HG03135 (cell line): ENCODE measurements around the gene PPP4R4.
"Not testable (repeated sequence)": the region's sequence is repeated elsewhere in the genome, so short reads cannot be mapped to it uniquely, and the experiment has no call there.

Source experiments
- ATAC-seq: cut with Tn5 transposase; IDR thresholded peaks from one replicate; pipeline ENCODE4 v1.9.1; 2021; ENCODE audit warnings: mild to moderate bottlenecking, moderate library complexity; ENCODE audit not compliant: unreplicated experiment

The PPP4R4 gene

DNA sequence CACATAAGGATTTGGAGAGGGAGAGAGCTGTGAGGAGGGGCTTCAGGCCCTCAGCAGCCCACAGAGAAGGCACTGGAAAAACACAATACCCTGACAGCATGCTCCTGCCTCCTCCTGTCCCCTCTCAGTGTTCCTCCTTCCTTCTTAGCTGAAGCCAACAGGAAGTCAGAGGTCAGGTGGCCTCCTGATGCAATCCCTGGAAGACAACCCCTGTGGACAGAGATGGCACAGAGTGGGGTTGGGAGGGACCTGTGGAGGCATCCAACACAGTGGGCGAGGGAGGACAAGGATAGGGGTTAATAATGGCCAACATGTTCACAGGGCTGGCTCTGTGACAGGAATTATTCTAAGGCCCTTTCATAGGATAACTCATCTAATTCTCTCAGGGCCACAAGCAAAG lies 29.4 kb upstream of the PPP4R4 start:
- no peak for ATAC-seq

DNA sequence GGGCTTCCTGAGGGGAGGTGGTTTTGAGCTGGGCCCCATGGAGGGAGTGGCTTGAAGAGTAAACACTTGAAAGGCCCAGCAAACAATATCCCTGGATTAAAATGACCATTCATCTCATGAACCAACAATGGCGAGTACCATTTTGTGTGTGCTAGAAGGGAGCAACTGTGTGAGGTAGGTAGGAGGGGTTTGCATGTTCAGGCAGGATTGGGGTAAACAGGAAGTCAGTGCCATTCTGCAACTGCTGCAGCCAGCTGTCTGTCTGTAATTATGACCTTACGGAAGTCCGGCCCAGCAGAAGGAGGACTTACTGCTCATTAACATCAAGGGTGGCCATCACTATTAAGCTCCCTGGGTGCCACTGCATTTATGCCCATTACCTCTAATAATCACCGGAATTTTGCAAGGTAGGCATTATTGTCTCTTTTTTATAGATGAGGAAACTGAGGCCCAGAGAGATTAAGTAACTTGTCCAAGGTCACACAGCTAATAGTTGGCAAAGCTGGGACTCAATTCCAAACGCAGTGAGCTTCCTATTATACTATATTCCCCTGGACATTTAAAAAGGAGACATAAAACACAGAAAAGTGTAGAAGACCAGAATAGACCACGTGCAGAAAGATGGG lies 28.1 kb upstream of the PPP4R4 start:
- ATAC-seq = no peak

DNA sequence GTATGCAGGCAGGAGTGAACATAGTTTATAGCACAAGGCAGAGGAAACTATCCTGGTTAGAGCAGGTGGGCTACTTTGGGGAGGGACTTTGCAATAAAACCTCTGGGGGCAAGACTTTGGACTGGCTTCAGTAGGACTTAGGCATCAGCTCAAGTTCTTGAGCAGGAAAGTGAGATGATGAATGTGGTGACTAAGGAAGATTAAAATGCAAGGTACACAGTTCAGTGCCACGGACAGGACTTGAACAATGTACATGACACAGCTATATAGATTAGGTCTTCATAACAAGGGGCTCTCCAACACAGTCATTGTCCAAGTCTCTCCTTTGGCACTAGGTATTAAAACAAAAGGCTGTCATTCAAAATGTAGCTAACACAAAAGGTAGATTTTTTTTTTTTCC lies 21.4 kb upstream of the PPP4R4 start:
- no peak for ATAC-seq

DNA sequence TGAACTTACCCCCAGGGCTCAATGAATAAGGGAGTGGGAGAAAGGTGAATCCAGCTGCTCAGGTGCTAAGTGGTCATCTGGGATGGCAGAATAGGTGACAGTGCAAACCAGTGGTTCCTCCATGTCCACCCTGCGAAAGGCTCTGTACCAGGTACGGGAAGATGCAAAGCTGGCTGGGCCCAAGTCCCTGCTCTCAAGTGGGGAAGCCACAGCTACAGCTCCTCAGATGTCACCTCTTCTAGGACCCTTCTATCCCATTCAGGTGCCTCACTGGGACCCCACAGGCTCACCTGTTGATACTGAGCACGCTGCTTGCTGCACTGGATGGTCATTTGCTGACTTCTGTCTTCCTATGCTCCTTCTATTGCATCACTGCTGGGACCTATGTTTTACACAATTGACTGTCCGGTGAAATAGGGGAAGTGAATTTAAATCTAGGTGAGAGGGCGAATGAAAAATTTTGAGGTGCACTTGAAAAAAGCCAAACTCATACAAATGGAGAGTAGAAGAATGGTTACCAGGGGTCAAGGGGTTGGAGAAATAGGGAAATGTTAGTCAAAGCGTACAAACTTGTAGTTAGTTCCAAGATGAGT lies 20.3 kb upstream of the PPP4R4 start:
- ATAC-seq = no peak

DNA sequence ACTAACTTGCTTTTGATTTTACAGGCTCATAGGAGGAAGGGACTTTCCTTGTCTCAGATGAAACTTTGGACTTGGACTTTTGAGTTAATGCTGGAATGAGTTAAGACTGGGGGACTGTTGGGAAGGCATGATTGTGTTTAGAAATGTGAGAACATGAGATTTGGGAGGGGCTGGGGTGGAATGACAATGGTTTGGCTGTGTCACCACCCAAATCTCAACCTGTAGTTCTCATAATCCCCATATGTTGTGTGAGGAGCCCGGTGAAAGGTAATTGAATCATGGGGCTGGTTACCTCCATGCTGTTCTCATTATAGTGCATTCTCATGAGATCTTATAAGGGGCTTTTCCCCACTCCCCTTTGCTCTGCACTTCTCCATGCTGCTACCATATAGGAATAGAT lies 18.0 kb upstream of the PPP4R4 start:
- ATAC-seq = not testable (repeated sequence)

DNA sequence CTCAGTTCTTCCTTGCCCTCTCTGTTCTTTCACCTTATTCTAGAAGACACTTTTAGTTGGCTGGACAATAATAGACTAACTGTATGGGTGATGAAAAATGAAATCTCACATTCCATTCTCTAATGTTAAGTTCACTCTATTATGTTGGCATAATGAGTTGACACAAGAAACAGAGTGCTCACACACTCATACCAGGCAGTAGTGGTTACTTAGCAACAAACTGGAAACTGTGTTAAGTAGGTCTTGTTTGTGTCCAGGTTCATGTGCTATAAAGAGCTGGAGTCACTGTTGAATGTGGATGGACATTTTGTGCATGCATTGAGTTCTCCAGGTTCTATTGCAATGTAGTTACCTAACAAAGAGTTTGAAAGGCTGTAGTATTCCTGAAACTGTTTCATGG lies 16.9 kb upstream of the PPP4R4 start:
- no peak for ATAC-seq

DNA sequence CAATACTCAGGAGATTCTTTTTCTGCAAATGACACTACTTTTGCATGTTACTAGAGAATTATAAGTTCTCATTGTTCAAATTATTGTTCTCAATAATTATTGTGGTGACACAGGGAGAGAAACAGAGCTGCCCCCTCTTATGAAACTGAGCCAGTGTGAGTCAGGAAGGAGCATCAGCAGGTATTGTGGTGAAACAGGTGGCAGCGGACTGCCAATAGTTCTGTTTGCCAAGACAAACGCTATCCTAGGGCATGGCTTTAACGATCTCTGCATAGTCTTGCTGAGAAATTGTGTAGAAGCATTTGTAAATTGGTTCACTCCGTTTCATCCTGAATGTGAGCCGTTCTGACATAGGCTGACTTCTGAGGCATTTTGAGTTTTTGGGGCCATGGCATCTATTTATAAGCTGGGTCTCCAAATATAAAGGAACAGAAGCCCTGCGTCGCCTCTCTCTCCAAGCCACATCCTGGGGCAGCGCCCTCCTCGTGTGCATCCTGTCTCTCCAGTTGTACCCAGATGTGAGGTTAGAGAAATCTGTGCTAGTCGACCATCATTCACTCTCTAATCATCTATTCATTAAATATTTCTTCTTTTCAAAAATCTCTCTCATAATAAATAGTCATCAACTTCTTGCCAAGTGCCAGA lies 15.8 kb upstream of the PPP4R4 start:
- ATAC-seq = no peak

DNA sequence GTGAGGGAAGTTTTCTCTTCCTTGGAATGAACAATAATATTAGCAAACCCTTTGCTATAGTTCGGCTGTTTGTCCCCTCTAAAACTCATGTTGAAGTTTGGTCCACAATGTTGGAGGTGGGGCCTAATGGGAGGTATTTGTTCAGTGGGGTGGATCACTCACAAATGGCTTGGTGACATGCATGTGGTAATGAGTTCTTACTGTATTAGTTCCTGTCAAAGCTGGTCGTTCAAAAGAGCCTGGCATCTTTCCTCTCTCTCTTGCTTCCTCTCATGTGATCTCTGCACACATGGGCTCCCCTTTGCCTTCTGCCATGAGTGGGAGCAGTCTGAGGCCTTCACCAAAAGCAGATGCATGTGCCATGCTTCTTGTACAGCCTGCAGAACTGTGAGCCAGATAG lies 13.1 kb upstream of the PPP4R4 start:
- no peak for ATAC-seq

DNA sequence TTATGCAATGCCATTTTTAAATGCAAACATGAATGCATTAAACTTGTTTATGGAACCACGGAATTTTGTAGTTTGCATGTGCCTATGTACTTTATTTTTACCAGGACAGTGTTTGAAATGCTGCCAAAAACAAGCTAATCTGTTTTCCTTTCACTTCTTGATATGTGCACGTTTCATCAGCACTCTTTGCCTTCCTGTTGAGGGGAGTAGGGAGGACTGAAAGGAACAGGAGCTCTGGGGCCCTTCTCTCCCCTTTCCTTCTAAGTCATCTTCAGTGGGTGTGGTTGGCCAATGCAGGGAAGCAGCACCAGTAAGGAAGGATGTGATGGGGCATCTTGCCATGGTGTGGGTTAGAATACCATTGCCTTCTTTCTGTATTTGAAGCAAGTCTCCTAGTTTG lies 12.1 kb upstream of the PPP4R4 start:
- ATAC-seq = no peak

DNA sequence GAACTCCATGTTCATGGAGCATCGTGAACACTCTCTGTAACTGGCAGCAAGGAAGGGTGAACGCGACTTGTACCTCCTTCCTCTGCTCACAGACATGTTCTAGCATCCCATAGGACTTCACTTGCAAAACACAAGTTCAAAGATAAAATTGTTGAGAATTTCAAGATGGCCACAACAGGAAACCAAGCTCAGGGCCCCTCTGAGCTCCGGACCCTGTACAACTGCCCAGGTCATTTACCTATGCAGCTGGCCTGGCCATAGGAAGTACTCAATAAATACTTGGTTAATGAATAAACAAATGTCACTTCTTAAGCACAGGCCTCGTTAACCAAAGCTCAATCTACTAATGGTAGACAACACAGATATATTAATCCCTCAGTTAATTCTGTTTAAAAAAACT lies 11.7 kb upstream of the PPP4R4 start:
- ATAC-seq = no peak

DNA sequence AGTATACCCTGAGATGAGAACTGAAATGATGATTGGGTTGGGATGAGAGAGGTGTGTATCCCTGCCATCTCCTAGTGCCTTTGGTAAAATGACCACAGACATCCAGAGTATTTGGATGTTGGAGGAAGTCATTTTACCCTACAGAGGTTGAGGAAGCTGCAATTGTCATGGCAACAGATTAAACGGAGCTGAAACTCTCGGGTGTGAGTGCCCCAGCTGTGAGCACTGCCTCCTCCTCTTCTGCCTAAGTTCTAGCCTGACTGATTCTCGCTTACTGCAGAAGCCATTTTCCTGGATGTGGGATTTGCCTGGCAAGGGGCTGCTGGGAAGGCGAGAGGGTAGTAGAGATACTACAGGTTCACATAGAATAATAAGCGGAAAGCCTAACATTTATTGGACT lies 10.3 kb upstream of the PPP4R4 start:
- ATAC-seq = no peak

DNA sequence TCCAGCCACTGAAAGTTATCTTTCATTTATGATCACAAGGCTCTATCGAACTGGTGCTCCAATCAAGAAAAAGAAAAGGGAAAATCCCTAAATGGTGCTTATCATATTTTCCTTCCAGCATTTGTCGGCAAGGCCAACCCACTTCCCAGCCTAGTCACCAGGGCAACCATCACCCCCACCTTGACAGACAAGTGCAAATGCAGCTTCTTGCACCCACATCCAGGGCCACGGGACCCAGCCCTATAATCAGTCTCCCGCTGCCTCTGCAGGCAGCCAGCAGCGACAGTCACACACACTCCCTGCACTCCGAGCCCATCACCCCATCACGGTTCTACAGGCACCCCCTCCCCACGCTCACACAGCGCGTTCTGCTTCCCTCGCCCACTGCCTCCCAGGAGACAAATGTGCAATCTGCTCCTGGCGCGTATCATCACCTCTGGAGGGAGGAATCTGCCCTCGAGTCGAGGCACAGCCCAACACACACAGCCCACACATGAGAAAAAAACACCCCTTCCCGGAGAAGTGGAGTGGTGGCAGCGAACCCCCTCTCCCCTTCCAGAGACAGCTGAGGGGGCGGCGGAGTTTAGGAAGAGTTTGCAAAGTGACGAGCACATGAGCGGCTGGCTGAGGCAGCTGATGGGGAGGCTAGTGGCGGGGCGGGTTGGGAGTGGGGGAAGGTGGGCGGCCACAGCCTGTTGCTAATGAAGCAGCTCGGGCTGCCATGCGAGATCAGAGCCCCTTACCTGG lies 9.3 kb upstream of the PPP4R4 start:
- no peak for ATAC-seq

DNA sequence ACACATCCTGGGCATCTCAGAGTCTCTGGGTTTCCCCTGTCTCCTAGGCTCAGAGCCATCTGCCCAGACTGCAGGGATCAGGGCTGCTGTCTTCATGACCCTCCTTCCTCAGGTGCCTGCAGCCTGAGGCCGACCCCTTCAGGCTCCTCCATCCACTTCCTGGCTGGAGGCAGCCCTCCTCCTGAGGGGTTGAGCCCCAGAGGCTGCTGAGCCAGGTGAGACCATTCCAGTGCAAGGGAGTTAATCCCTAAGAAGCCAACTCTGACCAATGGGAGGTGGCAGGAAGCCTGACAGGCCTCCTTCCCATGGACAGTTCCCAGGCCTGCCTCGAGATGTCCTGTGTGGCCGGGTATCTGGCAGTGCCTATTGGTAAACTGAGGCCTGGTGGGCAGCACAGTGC lies 8.4 kb upstream of the PPP4R4 start:
- ATAC-seq = no peak

DNA sequence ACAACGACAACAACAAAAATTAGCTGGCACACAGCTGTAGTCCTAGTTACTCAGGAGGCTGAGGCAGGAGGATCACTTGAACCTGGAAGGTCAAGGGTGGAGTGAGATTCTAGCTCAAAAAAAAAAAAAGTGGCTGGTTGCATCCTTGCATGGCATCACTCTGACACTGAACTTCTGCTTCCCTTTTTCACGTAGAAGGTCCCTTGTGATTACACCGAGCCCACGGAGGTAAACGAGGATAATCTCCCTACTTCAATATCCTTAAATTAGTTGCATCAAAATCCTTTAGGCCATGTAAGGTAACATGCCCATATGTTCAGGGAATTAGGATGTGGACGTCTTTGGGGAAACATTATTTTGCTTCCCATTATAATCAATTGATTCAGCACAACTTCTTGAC lies 4.0 kb upstream of the PPP4R4 start:
- ATAC-seq = no peak

DNA sequence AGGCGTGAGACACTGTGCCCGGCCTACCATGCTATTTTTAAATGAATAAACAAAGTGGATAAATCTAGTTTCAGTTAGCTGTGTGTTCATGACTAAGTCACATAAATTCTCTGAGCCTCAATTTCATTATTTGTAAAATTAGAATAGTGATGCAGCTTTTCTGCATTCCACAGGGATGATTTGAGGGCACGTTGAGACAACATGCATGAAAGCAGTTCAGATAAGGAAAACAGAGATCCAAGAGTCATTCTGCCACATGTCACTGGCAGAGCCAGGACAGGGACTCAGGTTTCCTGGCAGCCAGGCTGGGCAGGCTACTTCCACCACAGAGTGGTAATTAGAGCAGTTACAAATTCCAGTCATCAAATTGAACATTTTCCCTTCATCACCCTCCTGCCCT lies 2.9 kb upstream of the PPP4R4 start:
- no peak for ATAC-seq

DNA sequence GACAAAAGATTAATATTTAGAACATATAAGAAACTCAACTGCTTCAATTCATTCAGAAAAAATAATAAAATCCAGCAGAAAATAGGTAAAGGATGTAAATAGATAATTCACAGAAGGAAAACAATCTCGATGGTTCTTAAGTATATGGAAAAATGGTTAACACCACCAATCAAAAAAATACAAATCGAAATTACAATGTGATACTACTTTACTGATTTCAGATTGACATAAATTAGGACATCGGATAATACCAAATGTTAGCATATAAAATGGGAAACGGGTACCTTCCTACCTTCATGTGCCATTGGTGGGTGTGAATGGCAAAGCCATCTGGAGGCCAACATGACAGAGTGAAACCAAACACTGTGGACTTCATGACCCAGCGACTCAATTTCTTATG lies 1.6 kb upstream of the PPP4R4 start:
- ATAC-seq = no peak

DNA sequence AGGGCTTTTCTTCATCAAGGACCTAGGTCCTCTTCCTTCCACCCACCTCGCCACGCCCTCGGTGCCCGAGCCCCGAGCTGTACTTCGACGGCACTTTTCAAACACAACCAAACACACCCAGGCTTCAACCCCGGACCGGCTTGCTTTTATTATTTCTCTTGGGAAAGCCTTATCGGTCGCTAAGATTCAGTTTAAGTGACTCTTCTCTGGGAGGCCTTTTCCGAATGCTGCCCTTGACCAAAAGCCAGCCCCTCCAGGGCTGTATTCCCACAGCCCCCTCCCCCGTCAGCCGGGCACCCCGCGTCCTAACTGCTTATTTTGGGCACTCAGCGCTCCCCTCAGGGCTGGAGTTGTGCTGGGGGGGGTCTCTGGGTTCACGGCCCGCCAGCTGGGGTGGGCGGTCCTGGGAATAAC lies 644 bp upstream of the PPP4R4 start:
- no peak for ATAC-seq

DNA sequence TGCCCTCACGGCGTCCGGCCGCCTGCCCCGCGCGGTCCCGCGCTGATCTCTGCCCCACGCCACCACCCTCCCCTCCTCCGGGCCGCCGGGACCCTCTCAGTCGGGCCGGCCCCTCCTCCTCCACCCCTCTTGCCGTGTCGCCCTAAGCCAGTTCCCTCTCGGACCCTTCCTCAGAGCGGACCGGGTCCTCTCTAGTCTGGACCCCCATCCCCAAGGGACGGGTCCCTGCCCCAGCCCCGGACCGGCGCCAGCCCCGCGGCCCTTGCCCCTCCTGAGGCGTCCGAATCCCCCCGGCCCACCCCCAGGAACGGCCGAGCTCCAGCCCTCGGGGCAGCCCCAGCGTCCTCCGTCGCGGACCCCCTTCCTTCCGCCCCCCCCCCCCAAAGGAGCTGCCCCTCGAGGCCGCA lies 485 bp downstream of the PPP4R4 start:
- peak; percentile 18 for ATAC-seq

DNA sequence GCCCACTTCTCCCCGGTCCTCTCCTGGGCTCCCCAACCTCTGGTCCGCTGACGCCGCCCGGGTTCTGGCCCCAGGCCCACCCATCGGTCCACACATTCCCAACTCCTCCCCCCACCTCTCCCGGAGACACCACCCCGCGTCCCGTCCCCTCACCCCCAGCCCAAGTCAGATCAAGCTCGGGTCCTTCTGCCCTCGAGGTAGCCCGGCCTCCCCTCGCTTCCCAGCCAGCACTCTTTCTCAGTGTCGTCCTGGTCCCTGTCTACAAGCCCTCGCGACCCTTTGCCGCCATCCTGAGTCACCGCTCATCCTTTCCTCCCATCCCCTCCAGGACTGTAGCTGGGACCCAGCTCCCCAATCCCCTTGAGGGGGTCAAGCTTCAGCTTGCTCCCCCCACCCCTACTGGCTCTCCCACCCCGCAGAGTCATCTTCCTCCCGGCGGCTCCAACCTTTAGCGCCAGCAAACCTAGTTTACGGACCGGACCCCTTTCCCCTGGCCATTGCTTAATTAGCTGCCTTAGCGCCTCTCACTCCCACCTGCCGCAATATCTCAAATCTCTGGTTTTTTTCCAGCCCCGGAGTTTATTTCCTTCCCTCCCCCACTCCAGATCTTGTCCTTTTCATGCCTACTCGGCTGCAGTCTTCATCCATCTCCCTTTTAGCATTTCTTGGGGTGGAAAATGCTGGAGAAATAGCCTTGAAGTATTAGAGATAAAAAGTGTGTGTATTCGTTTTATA lies 1.1 kb downstream of the PPP4R4 start:
- no peak for ATAC-seq

DNA sequence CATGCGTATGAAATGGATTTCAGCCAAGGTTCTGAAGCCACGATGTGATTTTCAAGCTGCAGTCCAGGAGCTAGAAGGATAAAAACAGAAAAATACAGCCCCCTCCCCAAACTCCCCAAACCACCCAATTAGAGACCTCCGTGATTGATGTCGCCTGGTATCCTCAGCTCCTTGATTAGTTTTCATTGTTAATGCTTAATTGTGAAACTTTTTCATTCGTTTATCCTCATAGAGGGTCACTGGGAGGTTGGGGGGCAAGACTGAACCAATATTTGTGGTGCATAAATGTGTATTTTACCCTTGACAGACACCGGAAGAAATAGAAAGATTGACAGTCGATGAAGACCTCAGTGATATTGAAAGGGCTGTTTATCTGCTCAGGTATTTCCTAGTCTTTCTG lies 1.6 kb downstream of the PPP4R4 start:
- ATAC-seq = no peak

DNA sequence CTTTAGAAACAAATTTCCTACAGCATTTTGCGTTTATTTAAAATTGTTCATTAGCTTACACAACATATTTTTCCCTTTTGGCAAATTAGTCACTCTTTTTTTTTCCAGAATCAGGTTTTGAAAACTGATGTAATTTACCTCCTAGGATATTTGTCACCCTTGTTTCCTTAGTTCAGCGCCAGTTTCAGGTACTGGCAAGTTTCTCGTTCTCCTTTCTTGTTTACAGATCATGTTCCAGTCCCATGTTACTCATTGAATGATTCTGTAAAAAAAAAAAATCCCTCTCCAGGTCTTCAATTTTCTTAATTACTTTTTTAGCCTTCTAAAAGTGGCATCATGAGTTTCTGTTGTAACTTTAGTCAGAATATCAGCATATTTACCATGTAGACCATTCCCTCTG lies 2.7 kb downstream of the PPP4R4 start:
- ATAC-seq = no peak
